Head of caudate nucleus (tissue), 42 donors: ENCODE data around the gene HS6ST2.

Experiments
- DNase-seq, 42 donors: peaks; one replicate each; pipeline versions ENCODE4 v3.0.0 to v3.0.0-alpha.2; 2020 to 2021; ENCODE audit warnings: mixed read lengths in 7 of 42
- intact Hi-C: fragments of 100-400 bp; cut with DNase I; formaldehyde crosslinking; loops from one replicate; pipeline ENCODE4 v1.15.0; 2022

HS6ST2 gene

DNA sequence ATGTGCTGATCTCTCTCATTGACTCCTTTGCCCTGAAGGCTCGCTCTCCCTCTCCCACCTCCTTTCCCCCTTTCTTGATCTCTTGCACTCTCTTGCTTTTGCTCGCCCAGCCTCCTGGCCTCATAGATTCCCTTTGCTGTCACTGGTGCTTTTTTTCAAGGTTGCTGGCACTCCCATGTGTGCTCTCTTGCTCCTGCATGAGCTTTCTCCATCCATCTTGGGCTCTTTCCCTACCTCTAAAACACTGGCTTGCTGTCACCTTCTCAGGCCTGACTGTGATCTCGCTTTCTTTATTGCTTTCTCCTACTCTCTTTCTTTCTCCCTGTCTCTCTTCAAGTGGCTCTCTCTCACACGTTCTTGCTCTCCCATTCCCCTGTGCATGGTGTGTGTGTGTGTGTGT lies 202.0 kb downstream of the HS6ST2 start:
- intact Hi-C loops: no loop called here

DNA sequence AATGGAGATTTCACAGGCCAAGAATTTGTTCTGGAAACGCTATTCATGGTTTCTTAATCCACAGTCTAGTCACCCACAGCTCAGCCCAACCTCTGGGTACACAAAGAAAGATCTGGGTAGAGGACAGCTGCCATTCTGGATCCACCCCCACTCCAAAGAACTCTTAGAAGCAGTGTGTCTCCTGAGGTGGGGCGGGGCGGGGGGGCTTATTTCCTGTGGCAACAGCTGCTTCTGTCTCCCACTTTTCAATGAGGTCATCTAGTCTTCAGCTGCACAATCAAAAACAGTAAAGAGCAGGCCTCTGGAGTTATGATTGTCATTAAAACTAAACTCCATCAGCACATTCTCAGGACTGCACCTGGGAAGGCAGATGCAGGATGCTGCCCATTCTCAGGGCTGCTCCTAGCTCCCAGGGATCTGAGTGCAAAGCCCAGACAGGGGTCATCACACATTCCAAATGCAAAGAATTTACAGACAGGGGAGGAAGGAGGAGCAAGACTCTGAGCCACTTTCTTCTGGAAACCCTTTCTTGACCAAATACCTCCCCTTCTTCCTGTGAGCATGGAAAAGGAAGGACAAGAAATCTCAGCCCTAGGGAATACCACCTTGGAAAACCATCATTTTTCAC lies 207.3 kb downstream of the HS6ST2 start:
- no peak for DNase-seq
- intact Hi-C loops: no loop called here

More for the DNA sequence above, 202.0 kb downstream of the HS6ST2 start:
- no peak for DNase-seq

DNA sequence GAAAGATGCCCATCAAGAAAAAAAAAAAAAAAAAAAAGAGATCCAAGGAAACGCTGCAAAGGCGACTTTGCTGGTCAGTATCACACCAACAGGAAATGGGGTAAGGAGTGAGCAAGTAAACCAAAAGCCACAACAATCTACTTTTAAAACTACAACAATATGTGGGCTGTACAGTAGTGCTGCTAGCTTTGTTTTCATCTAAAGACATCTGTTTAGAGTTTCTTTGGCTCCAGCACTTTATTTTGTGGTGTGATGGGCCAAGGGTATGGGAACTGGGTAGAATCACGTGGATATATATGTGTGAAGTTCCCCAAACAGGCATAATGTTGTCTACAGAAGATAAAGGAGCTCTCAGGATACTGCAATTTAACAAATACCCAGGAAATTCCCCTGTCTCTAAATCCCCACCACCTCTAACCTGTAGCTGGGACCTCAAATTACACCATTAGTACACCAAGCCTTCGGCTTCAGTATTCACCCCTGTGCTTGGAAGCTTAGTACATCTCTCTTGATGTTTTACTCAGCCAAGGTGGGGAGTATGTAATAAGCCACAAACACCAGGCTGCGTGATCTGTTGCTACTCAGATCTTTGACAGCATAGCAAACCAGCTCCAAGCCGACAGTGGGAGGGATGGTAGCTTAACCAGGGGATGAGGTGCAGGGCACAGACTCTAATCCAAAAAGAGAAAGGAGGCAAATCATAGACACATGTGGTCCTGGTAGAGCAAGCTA lies 207.9 kb downstream of the HS6ST2 start:
- no peak for DNase-seq
- intact Hi-C loops: no loop called here

DNA sequence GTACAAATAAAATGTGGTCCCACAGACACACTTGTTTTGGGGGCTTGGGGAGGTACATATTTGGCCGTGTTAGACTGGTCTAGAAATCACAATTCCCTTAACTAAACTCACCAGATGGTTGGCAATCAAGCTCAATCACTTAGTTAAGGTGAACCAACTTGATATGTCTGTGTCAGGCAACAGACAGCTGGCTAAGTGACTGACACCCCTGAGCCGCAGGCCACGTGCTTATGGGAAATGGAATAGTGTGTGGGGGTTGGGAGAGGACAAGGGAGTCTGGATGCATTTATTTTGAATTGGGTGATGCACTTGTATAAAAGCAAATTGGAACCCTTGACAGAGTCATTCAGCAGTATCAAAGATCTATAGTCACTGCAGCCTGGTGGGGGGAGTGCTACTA lies 209.0 kb downstream of the HS6ST2 start:
- no peak for DNase-seq
- intact Hi-C loops: loop anchor here (10.0 kb wide), 1 partner anchor 225 kb away; no protein-coding TSS in a partner anchor

DNA sequence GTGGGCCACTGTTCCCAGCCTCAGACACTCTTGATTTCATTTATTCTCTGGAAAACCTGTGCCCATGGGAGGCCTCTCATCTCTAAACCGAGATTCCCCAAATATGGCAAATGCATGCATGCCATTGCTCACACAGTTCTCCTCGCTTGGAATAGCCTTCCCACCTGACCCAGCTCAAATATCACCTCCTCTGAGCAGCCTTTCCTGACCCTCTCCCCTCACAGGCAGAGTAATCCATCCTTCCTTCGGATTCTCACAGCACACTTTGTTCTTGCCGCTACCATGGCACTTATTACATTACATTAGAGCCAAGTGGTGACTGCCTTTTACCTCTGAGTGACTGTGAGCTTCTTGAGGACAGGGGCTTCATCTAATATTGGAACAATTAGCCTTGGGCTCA lies 209.5 kb downstream of the HS6ST2 start:
- no peak for DNase-seq
- intact Hi-C loops: loop anchor here (10.0 kb wide), 1 partner anchor 226 kb away; no protein-coding TSS in a partner anchor

- intact Hi-C loops: loop anchor here (10.0 kb wide), 1 partner anchor 227 kb away; no protein-coding TSS in a partner anchor
- no peak for DNase-seq
These were observed 210.2 kb downstream of the HS6ST2 start for GRCh38 chrX:132748268-132748667.

GRCh38 chrX:132745593-132745992 lies 212.8 kb downstream of the HS6ST2 start:
- no peak for DNase-seq
- intact Hi-C loops: loop anchor here (10.0 kb wide), 1 partner anchor 229 kb away; no protein-coding TSS in a partner anchor

DNA sequence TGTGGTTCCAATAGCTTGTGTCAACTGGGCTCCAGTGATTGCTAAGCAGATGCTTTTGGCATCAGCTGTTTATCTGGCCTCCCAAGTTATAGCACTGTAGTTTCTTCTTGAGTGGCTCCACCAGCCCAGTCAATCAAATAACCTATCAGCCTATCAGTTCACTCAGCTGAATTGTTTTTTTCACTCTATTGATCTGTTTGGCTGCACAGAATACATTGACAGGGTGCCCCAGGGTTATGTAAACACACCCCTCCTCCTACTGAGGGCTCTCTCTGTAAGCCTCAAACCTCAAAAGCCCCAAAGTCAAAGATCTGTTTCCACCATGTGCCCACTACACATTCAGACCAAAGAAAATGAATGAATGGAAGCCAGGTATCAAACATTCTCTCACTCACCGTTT lies 214.0 kb downstream of the HS6ST2 start:
- intact Hi-C loops: loop anchor here (10.0 kb wide), 1 partner anchor 230 kb away; no protein-coding TSS in a partner anchor
- DNase-seq: no peak

DNA sequence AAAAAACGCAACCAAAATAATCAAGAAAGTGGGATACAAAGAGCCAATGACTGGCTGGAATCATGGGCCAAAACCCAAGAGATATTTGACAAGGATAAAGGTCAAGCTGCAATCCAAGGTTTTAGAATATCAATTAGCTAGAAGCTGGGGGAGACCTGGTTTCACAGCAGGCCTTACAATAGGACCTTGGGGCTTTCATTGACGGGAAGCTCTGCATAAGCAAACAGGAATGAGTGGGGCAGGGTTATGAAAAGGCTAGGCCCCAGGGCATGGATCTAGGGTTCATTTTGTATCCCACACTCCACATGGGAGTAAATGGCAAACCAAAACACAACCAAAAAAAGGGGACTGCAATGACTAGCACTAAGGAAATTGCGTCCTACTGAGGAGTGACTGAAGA lies 215.3 kb downstream of the HS6ST2 start:
- intact Hi-C loops: loop anchor here (10.0 kb wide), 1 partner anchor 232 kb away; no protein-coding TSS in a partner anchor
- DNase-seq: no peak

DNA sequence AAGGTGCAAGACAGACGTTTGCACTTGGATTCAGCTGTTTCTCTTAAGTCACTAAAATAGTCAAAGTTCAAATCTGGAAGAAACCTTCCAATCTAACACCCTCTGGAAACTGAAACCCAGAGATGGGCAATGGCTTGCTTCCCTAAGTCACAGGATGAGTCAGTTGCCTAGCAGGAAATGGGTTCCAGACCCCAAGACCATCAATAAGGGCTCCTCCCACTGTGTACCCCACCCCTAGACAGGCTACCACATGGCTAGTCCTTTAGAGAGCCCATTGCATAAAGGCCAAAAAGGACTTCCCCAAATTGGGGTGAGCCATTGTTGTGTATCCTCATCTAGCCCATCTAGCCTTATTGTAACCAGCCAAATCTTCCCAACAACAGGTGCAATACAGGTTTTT lies 216.2 kb downstream of the HS6ST2 start:
- intact Hi-C loops: loop anchor here (10.0 kb wide), 1 partner anchor 233 kb away; no protein-coding TSS in a partner anchor

GRCh38 chrX:132741689-132742088 lies 216.7 kb downstream of the HS6ST2 start:
- DNase-seq: no peak
- intact Hi-C loops: loop anchor here (10.0 kb wide), 1 partner anchor 233 kb away; no protein-coding TSS in a partner anchor

More for the DNA sequence above, 216.2 kb downstream of the HS6ST2 start:
- no peak for DNase-seq

DNA sequence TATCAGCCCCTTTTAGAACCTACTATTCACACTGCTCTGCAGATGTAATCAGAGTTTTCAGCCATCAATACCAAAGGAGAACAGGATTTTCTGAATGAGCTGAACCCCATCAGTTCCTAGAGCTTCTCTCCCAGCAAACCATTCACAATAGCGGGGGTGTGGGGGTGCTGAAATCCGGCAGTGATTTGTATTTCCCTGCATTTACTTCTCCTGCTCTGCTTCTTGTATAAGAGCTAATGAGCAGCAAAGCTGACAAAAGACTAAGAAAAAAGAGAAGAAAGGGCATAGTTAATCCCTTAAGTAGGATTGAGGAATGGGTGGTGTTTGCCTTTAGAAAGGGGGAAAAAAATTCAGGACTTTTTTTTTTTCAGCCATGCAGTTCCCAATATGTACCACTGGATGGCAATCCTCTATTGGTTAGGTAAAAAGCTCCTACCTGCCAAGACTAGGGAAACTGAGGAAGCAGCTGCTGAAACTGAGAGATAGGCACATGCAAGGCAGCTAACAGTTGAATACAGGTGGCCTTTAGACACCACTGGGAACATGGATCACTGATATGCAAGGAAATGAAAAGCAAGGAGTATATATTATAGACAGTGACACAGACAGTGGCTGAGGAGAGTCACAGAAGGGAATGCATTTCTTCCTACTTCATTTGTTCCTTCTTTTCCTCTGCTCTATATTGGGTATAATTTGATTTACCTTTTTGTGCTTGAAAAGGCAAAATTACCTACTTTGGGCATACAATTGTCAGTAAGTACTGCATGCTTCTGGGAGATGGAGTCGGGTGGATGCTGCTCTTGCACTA lies 217.9 kb downstream of the HS6ST2 start:
- DNase-seq: no peak

GRCh38 chrX:132738951-132739350 lies 219.5 kb downstream of the HS6ST2 start:
- intact Hi-C loops: no loop called here
- no peak for DNase-seq

More for the DNA sequence above, 217.9 kb downstream of the HS6ST2 start:
- intact Hi-C loops: loop anchor here (10.0 kb wide), 1 partner anchor 234 kb away; no protein-coding TSS in a partner anchor

GRCh38 chrX:132737743-132738142 lies 220.7 kb downstream of the HS6ST2 start:
- intact Hi-C loops: no loop called here
- DNase-seq: no peak

DNA sequence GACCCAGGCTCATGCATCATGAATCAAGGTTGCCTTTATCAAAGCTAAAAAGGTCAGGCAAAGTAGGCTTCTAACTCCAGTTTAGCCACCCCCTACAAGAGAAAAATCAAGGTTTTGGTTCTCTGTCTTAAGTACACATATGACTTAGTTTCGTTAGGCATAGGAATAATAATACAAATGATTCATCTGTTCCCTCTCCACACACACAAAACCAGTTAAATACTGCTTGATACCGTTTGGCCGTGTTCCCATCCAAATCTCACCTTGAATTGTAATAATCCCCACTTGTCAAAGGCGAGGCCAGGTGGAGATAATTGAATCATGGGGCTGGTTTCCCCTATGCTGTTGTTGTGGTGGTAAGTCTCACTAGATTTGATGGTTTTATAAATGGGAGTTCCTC lies 226.2 kb downstream of the HS6ST2 start:
- DNase-seq: no peak
- intact Hi-C loops: no loop called here

DNA sequence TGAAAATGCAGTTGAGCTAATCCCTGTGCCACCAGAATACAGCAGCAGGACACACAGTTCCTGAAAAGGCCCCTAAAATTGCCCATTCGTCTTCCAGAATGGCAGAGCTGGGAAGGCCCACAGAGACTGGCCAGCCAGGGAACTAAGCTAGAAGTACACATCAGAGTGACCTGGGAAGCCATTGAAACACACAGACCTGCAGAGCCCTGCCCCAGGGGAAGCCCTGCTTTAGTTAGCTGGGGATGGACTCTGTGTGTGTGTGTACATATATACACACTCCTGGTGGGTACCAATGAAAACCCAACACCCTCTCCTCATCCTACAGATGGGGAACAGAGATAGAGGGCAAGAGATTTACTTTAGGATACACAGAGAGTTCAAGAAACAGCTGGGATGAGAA lies 227.7 kb downstream of the HS6ST2 start:
- DNase-seq: no peak
- intact Hi-C loops: no loop called here

DNA sequence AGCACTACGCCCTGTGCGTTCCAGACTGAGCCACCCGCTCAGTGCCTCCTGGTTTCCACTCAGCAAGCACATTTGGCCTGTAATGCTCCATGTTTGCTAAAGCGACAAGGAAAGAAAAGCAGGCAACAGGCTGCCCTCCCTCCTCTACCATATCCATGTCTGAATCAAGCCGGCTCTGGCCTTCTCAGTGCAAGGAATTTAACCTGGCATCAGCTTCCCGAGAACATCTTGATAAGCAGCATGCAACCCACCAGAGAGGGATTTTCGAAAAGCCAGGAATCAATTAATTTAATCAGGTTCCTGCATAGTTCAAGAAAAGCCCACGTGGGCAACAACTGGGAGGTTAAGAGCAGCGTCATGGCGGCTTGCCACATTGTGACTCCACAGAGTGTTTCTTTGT lies 228.2 kb downstream of the HS6ST2 start:
- no peak for DNase-seq
- intact Hi-C loops: no loop called here

DNA sequence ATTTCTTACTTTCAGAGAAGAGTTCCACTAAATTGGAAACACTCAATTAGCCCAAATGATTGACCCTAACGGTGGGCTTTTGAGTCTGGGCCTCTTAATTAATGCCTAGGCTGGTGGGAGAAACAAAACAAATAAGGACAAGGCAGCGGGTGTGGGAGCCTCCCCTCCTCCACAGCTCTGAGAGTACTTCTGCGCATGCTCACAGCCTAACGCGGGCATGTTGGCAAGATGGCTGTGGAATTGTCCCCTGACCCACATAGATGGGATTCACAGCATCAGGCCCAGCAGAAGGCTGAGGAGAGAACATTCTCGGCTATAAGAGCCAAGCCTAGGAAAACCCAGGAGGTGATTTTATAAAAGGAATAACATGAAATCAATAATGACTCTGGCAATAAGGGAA lies 230.1 kb downstream of the HS6ST2 start:
- DNase-seq: no peak
- intact Hi-C loops: no loop called here

- no peak for DNase-seq
- intact Hi-C loops: no loop called here
These were observed 239.9 kb downstream of the HS6ST2 start for GRCh38 chrX:132718431-132718958.
